IMR-90 (cell line): ENCODE data around the gene FBN1. TPM values are rescaled to one million over a fixed set of nuclear protein-coding genes. Genes with fewer than 3 reads are reported as not detected.
A peak's percentile ranks its signal among the peaks of the same experiment; 100 is the strongest.

Source experiments
- ATAC-seq: fragments of 200-7000 bp; cut with Tn5 transposase; 2 replicates; pipeline ENCODE4 v1.9.1; 2020; ENCODE audit warnings: low read depth, mild to moderate bottlenecking, moderate library complexity
- BruUV-seq: library from RNA; stranded (reverse); fragments of 400-500 nt; replicated peaks from 2 replicates; lab custom pipeline; 2021; lab: Mats Ljungman, UMichigan
- CTCF ChIA-PET: fragments of 300-600 bp; formaldehyde crosslinking; extraction: SDS; loops from one replicate; lab custom pipeline; 2021; ENCODE audit warnings: antibody characterized with exemption; lab: Yijun Ruan, JAX
- POLR2A ChIA-PET: fragments of 300-600 bp; sonication (Branson Sonifier 250); formaldehyde crosslinking; loops from one replicate; lab custom pipeline; 2022; ENCODE audit warnings: antibody characterized with exemption; ENCODE audit not compliant: unreplicated experiment; lab: Charles Lee
- DNase-seq: peaks from one replicate; pipeline ENCODE4 v3.0.0; 2013
- H2AFZ ChIP-seq: replicated peaks from 2 replicates; pipeline ENCODE3; 2013; ENCODE audit warnings: low read length, mild to moderate bottlenecking; ENCODE audit not compliant: poor library complexity
- H2AK5ac ChIP-seq: 2 replicates; pipeline ENCODE4 v1.6.1; 2013; ENCODE audit warnings: low read depth, low read length, inconsistent platforms
- H2AK9ac ChIP-seq: replicated peaks from 2 replicates; pipeline ENCODE3; 2013; ENCODE audit warnings: mild to moderate bottlenecking, low read depth, low read length, moderate library complexity; ENCODE audit not compliant: poor library complexity
- H2BK120ac ChIP-seq: 2 replicates; pipeline ENCODE4 v1.6.1; 2013; ENCODE audit warnings: low read depth, low read length, inconsistent platforms
- H2BK15ac ChIP-seq: 3 replicates; pipeline ENCODE4 v1.6.1; 2013; ENCODE audit warnings: low read depth, low read length, inconsistent platforms
- H2BK20ac ChIP-seq: 2 replicates; pipeline ENCODE4 v1.6.1; 2013; ENCODE audit warnings: low read depth, mild to moderate bottlenecking, inconsistent platforms, low read length, moderate library complexity
- H2BK5ac ChIP-seq: 2 replicates; pipeline ENCODE4 v1.6.1; 2013; ENCODE audit warnings: mild to moderate bottlenecking, low read depth, low read length, inconsistent platforms; ENCODE audit not compliant: poor library complexity, severe bottlenecking
- H3K14ac ChIP-seq: replicated peaks from 2 replicates; pipeline ENCODE4 v1.6.1; 2013; ENCODE audit warnings: low read depth, low read length, inconsistent platforms
- H3K18ac ChIP-seq: 2 replicates; pipeline ENCODE4 v1.6.1; 2013; ENCODE audit warnings: low read depth, low read length, control low read depth
- H3K23ac ChIP-seq: 2 replicates; pipeline ENCODE4 v1.6.1; 2013; ENCODE audit warnings: low read depth, low read length, inconsistent platforms
- H3K27ac ChIP-seq: 2 replicates; pipeline ENCODE4 v1.5.1; 2013; ENCODE audit warnings: mild to moderate bottlenecking, control low read depth, low read length; ENCODE audit not compliant: insufficient read depth
- H3K27me3 ChIP-seq: 2 replicates; pipeline ENCODE4 v1.6.1; 2013; ENCODE audit warnings: low read length; ENCODE audit not compliant: control insufficient read depth, insufficient read depth
- H3K36me3 ChIP-seq: 2 replicates; pipeline ENCODE4 v1.6.1; 2013; ENCODE audit warnings: low read length, mixed read lengths; ENCODE audit not compliant: control insufficient read depth, insufficient read depth
- H3K4ac ChIP-seq: 2 replicates; pipeline ENCODE4 v1.6.1; 2013; ENCODE audit warnings: low read depth, low read length, inconsistent platforms
- H3K4me1 ChIP-seq: 2 replicates; pipeline ENCODE4 v1.6.1; 2013; ENCODE audit warnings: low read length, mixed read lengths; ENCODE audit not compliant: control insufficient read depth, insufficient read depth
- H3K4me2 ChIP-seq: 2 replicates; pipeline ENCODE4 v1.6.1; 2013; ENCODE audit warnings: low read depth, mild to moderate bottlenecking, control low read depth, low read length, moderate library complexity
- H3K4me3 ChIP-seq: 2 replicates; pipeline ENCODE4 v1.5.1; 2013; ENCODE audit warnings: low read depth, mild to moderate bottlenecking, control low read depth, low read length, moderate library complexity; ENCODE audit not compliant: insufficient read depth
- H3K56ac ChIP-seq: 2 replicates; pipeline ENCODE4 v1.6.1; 2013; ENCODE audit warnings: low read length, inconsistent platforms; ENCODE audit not compliant: insufficient read depth; ENCODE audit errors: extremely low read depth
- H3K79me1 ChIP-seq, 2 experiments: 2 replicates each; pipeline ENCODE4 v1.6.1; 2013; ENCODE audit warnings: low read length in 2 of 2, inconsistent platforms in 1 of 2, low read depth in 1 of 2
- H3K9ac ChIP-seq: 2 replicates; pipeline ENCODE4 v1.6.1; 2013; ENCODE audit warnings: low read depth, low read length, control low read depth
- H3K9me1 ChIP-seq: 2 replicates; pipeline ENCODE4 v1.6.1; 2013; ENCODE audit warnings: low read length, inconsistent platforms; ENCODE audit not compliant: insufficient read depth
- H3K9me3 ChIP-seq: 2 replicates; pipeline ENCODE4 v1.6.1; 2013; ENCODE audit warnings: low read length; ENCODE audit not compliant: control insufficient read depth, insufficient read depth
- H4K20me1 ChIP-seq: 2 replicates; pipeline ENCODE4 v1.6.1; 2013; ENCODE audit warnings: low read length, inconsistent platforms; ENCODE audit not compliant: insufficient read depth
- H4K5ac ChIP-seq: 2 replicates; pipeline ENCODE4 v1.6.1; 2013; ENCODE audit warnings: mild to moderate bottlenecking, low read depth, low read length, control low read depth
- H4K8ac ChIP-seq, 2 experiments: 2 replicates each; pipeline ENCODE4 v1.6.1; 2013; ENCODE audit warnings: low read depth in 2 of 2, low read length in 2 of 2, control low read depth in 1 of 2, inconsistent platforms in 1 of 2
- H4K91ac ChIP-seq: 2 replicates; pipeline ENCODE4 v1.6.1; 2013; ENCODE audit warnings: low read depth, low read length, inconsistent platforms; ENCODE audit not compliant: insufficient read depth
- BHLHE40 ChIP-seq: fragments of 150-350 bp; IDR thresholded peaks from 2 replicates; pipeline ENCODE4 v1.6.1; 2016; ENCODE audit warnings: mild to moderate bottlenecking, low read depth, low read length
- CEBPB ChIP-seq: IDR thresholded peaks from 2 replicates; pipeline ENCODE4 v1.6.1; 2012; ENCODE audit warnings: low read depth, low read length, improper control_type of control experiment
- CHD1 ChIP-seq: IDR thresholded peaks from 2 replicates; pipeline ENCODE4 v1.6.1; 2012; ENCODE audit warnings: low read depth, low read length, improper control_type of control experiment
- FOS ChIP-seq: fragments of 150-350 bp; IDR thresholded peaks from 2 replicates; pipeline ENCODE4 v1.6.1; 2016; ENCODE audit warnings: low read depth, low read length
- MAFK ChIP-seq: IDR thresholded peaks from 2 replicates; pipeline ENCODE4 v1.6.1; 2012; ENCODE audit warnings: low read depth, low read length, improper control_type of control experiment
- MAZ ChIP-seq: IDR thresholded peaks from 2 replicates; pipeline ENCODE4 v1.6.1; 2012; ENCODE audit warnings: low read depth, mild to moderate bottlenecking, low read length, improper control_type of control experiment, moderate library complexity, borderline replicate concordance
- MXI1 ChIP-seq: IDR thresholded peaks from 2 replicates; pipeline ENCODE4 v1.6.1; 2012; ENCODE audit warnings: low read depth, mild to moderate bottlenecking, low read length, moderate library complexity, borderline replicate concordance
- NFE2L2 ChIP-seq: fragments of 150-350 bp; IDR thresholded peaks from 2 replicates; pipeline ENCODE4 v1.6.1; 2016; ENCODE audit warnings: low read depth, mild to moderate bottlenecking, low read length
- POLR2A ChIP-seq: IDR thresholded peaks from 2 replicates; pipeline ENCODE4 v1.6.1; 2012; ENCODE audit warnings: mild to moderate bottlenecking, low read depth, low read length
- RAD21 ChIP-seq: IDR thresholded peaks from 2 replicates; pipeline ENCODE4 v1.6.1; 2012; ENCODE audit warnings: low read length, improper control_type of control experiment
- RCOR1 ChIP-seq: IDR thresholded peaks from 2 replicates; pipeline ENCODE4 v1.6.1; 2012; ENCODE audit warnings: mild to moderate bottlenecking, low read length, improper control_type of control experiment; ENCODE audit not compliant: insufficient replicate concordance
- RFX5 ChIP-seq: IDR thresholded peaks from 2 replicates; pipeline ENCODE4 v1.8.0; 2012; ENCODE audit warnings: low read depth, mild to moderate bottlenecking, low read length, moderate library complexity
- SMC3 ChIP-seq: fragments of 150-350 bp; IDR thresholded peaks from 2 replicates; pipeline ENCODE4 v1.6.1; 2016; ENCODE audit warnings: low read depth, mild to moderate bottlenecking, antibody characterized with exemption, low read length, moderate library complexity
- WGBS, 2 experiments: methylation state at CpG; one replicate each; pipeline versions ENCODE4 v1.1.5 to v1.1.7; 2013; ENCODE audit warnings: missing lambda C conversion rate in 2 of 2; ENCODE audit not compliant: insufficient read length in 1 of 2; ENCODE audit errors: extremely low coverage in 2 of 2; 5-methylcytosine and 5-hydroxymethylcytosine counted together
- dilution Hi-C: fragments of 300-500 bp; cut with HindIII; formaldehyde crosslinking; loops from one replicate; pipeline ENCODE4 v1.14.3; 2018; ENCODE audit warnings: low sequenced_read_pairs; ENCODE audit not compliant: unreplicated experiment
- in situ Hi-C: fragments of 300-500 bp; cut with MboI; formaldehyde crosslinking; loops from 3 replicates; pipeline ENCODE4 v1.14.3; 2019; ENCODE audit warnings: low sequenced_read_pairs, inconsistent platforms, mixed read lengths
- intact Hi-C: fragments of 100-400 bp; cut with micrococcal nuclease; formaldehyde crosslinking; loops from 2 replicates; pipeline ENCODE4 v1.10.0; 2022
- polyA plus RNA-seq, 3 experiments: library from polyadenylated mRNA; depleted of rRNA; stranded (reverse); fragments of >200 nt; gene quantifications; 2 replicates each; pipeline ENCODE4 v1.2.3, GENCODE V29; 2012; ENCODE audit warnings: low replicate concordance in 1 of 3
- total RNA-seq: library from RNA; depleted of rRNA; stranded (reverse); fragments of >200 nt; gene quantifications from 2 replicates; pipeline ENCODE4 v1.2.3, GENCODE V29; 2012
- TF ChIP-seq, protein P1 (sequence below): fragments of 150-350 bp; IDR thresholded peaks from 2 replicates; pipeline ENCODE4 v1.6.1; 2017; ENCODE audit warnings: mild to moderate bottlenecking, antibody characterized with exemption, low read length, low read depth
- TF ChIP-seq, protein P2 (sequence below): fragments of 150-350 bp; IDR thresholded peaks from 2 replicates; pipeline ENCODE4 v1.6.1; 2016; ENCODE audit warnings: low read depth, mild to moderate bottlenecking, low read length, moderate library complexity, borderline replicate concordance
- TF ChIP-seq, protein P3 (sequence below): conservative IDR thresholded peaks from 2 replicates; pipeline ENCODE4 v1.5.1; 2012; ENCODE audit warnings: mild to moderate bottlenecking, low read depth, low read length, improper control_type of control experiment

FBN1 gene
- total and polyA plus RNA-seq, 2 of the 4 experiments (the other 2 are of a cell fraction), result 134 to 283 TPM

GRCh38 chr15:48553559-48553958 is 92.0 kb downstream of the FBN1 start:
- H2AK9ac ChIP-seq, result no peak overlapping the region
- H3K4me2 ChIP-seq, result peak overlapping the region; percentile 65; the same call in 1 of the 2 replicates
- peak overlapping the region; percentile 80; the same call in 2 of the 3 replicates for H2BK15ac ChIP-seq
- peak overlapping the region; percentile 94 for H2BK5ac ChIP-seq
- ATAC-seq (peak; percentile 41), DNase-seq (peak; percentile 62)
- no CpG with 5 or more reads among the region's 2 CpGs for WGBS, 2 experiments
- ChIA-PET CTCF (no interaction called here), POLR2A (no interaction called here)
- H3K4ac ChIP-seq, result peak overlapping the region; percentile 94; the same call in 1 of the 2 replicates
- intact Hi-C loops, result no loop called here
- peak overlapping the region; percentile 92; the same call in 1 of the 2 replicates for H3K23ac ChIP-seq
- no peaks in the 10 kb centered on the region for H3K27me3 ChIP-seq
- in situ Hi-C loops, result no loop called here
- TF ChIP-seq FOS (no peak), RAD21 (no peak), MAZ (no peak), NFE2L2 (no peak), BHLHE40 (no peak), CEBPB (no peak), RFX5 (no peak), MXI1 (no peak), CHD1 (no peak), MAFK (no peak), RCOR1 (no peak), POLR2A (no peak), SMC3 (no peak)
- TF ChIP-seq, protein P1, sequence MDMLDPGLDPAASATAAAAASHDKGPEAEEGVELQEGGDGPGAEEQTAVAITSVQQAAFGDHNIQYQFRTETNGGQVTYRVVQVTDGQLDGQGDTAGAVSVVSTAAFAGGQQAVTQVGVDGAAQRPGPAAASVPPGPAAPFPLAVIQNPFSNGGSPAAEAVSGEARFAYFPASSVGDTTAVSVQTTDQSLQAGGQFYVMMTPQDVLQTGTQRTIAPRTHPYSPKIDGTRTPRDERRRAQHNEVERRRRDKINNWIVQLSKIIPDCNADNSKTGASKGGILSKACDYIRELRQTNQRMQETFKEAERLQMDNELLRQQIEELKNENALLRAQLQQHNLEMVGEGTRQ, result no peak
- TF ChIP-seq, protein P2, sequence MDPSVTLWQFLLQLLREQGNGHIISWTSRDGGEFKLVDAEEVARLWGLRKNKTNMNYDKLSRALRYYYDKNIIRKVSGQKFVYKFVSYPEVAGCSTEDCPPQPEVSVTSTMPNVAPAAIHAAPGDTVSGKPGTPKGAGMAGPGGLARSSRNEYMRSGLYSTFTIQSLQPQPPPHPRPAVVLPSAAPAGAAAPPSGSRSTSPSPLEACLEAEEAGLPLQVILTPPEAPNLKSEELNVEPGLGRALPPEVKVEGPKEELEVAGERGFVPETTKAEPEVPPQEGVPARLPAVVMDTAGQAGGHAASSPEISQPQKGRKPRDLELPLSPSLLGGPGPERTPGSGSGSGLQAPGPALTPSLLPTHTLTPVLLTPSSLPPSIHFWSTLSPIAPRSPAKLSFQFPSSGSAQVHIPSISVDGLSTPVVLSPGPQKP, result no peak
- TF ChIP-seq, protein P3, sequence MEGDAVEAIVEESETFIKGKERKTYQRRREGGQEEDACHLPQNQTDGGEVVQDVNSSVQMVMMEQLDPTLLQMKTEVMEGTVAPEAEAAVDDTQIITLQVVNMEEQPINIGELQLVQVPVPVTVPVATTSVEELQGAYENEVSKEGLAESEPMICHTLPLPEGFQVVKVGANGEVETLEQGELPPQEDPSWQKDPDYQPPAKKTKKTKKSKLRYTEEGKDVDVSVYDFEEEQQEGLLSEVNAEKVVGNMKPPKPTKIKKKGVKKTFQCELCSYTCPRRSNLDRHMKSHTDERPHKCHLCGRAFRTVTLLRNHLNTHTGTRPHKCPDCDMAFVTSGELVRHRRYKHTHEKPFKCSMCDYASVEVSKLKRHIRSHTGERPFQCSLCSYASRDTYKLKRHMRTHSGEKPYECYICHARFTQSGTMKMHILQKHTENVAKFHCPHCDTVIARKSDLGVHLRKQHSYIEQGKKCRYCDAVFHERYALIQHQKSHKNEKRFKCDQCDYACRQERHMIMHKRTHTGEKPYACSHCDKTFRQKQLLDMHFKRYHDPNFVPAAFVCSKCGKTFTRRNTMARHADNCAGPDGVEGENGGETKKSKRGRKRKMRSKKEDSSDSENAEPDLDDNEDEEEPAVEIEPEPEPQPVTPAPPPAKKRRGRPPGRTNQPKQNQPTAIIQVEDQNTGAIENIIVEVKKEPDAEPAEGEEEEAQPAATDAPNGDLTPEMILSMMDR, result no peak
- peaks cover 33 to 79% of the 10 kb centered on the region in 2 experiments for H3K79me1 ChIP-seq
- no peaks in the 10 kb centered on the region for H3K9me3 ChIP-seq
- H3K18ac ChIP-seq, result peak overlapping the region; percentile 86; the same call in 1 of the 2 replicates
- H4K5ac ChIP-seq, result peak overlapping the region; percentile 78; the same call in 1 of the 2 replicates
- peaks cover 12% of the 10 kb centered on the region for H3K9me1 ChIP-seq
- H3K36me3 ChIP-seq, result peaks cover 7% of the 10 kb centered on the region; the same call in 1 of the 2 replicates
- peak overlapping the region; percentile 81 for H3K14ac ChIP-seq
- H4K91ac ChIP-seq, result peak overlapping the region; percentile 89; the same call in 1 of the 2 replicates
- dilution Hi-C loops, result no loop called here
- 0 out of 2 replicates have a peak overlapping the region, but pooled peaks have one; percentile 1 for H2AK5ac ChIP-seq
- peak overlapping the region; percentile 82 for H3K56ac ChIP-seq
- no peak overlapping the region for H2AFZ ChIP-seq
- BruUV-seq, result no TSS peak
- H3K4me3 ChIP-seq, result no peak overlapping the region
- no peaks in the 10 kb centered on the region for H4K20me1 ChIP-seq
- H2BK20ac ChIP-seq, result peak overlapping the region; percentile 96
- peak overlapping the region; percentile 46; the same call in 1 of the 2 replicates for H3K9ac ChIP-seq
- peak overlapping the region; percentile 94 for H2BK120ac ChIP-seq
- H3K4me1 ChIP-seq, result peaks cover 15% of the 10 kb centered on the region
- peak overlapping the region; percentile 77 to 92 for H4K8ac ChIP-seq
- H3K27ac ChIP-seq, result peak overlapping the region; percentile 90; the same call in 1 of the 2 replicates
